CD4-positive, alpha-beta memory T cell (primary cell): ENCODE results near the gene MESP2. TPM values are rescaled to one million over a fixed set of nuclear protein-coding genes. Genes with fewer than 3 reads are reported as not detected.

Experiments used
- CTCF ChIA-PET: fragments of 350-600 bp; sonication (Branson Sonifier 250); formaldehyde crosslinking; loops from one replicate; lab custom pipeline; 2021; ENCODE audit warnings: inconsistent platforms; ENCODE audit not compliant: partially characterized antibody; lab: Charles Lee
- POLR2A ChIA-PET: fragments of 350-600 bp; sonication (Branson Sonifier 250); formaldehyde crosslinking; loops from one replicate; lab custom pipeline; 2021; ENCODE audit not compliant: partially characterized antibody; lab: Charles Lee
- DNase-seq, 5 donors: peaks; one replicate each; pipeline versions ENCODE4 v3.0.0 to v3.0.0-alpha.2; 2020 to 2022; ENCODE audit warnings: mixed read lengths in 1 of 5
- H3K27ac ChIP-seq: one replicate; pipeline ENCODE4 v1.7.0; 2013; ENCODE audit warnings: low read depth, low read length
- H3K27me3 ChIP-seq: 2 replicates; pipeline ENCODE4 v1.7.0; 2013; ENCODE audit warnings: mild to moderate bottlenecking, low read length, moderate library complexity; ENCODE audit not compliant: insufficient read depth
- H3K36me3 ChIP-seq: 2 replicates; pipeline ENCODE4 v1.7.0; 2013; ENCODE audit warnings: mild to moderate bottlenecking, low read length, moderate library complexity; ENCODE audit not compliant: insufficient read depth
- H3K4me1 ChIP-seq: 2 replicates; pipeline ENCODE4 v1.7.0; 2013; ENCODE audit warnings: mild to moderate bottlenecking, low read length, moderate library complexity; ENCODE audit not compliant: insufficient read depth
- H3K4me3 ChIP-seq, 2 donors: one replicate each; pipeline ENCODE4 v1.7.0; 2013; ENCODE audit warnings: low read length in 2 of 2, mild to moderate bottlenecking in 1 of 2
- H3K9me3 ChIP-seq, 2 donors: one replicate each; pipeline ENCODE4 v1.7.0; 2013; ENCODE audit warnings: low read length in 2 of 2, control low read depth in 1 of 2; ENCODE audit not compliant: control insufficient read depth in 1 of 2
- H3K27ac Mint-ChIP-seq, 7 donors: one replicate each; pipeline ENCODE4 v1.8.0; 2020 to 2021; ENCODE audit warnings: mixed read lengths in 7 of 7, mild to moderate bottlenecking in 6 of 7, inconsistent platforms in 3 of 7, moderate library complexity in 3 of 7
- H3K27me3 Mint-ChIP-seq, 2 donors: one replicate each; pipeline ENCODE4 v1.8.0; 2020 to 2021; ENCODE audit warnings: mixed read lengths in 2 of 2
- H3K36me3 Mint-ChIP-seq, 2 donors: one replicate each; pipeline ENCODE4 v1.8.0; 2020 to 2021; ENCODE audit warnings: mixed read lengths in 2 of 2, inconsistent platforms in 1 of 2, mild to moderate bottlenecking in 1 of 2
- H3K4me1 Mint-ChIP-seq, 4 donors: one replicate each; pipeline ENCODE4 v1.8.0; 2020 to 2021; ENCODE audit warnings: mixed read lengths in 4 of 4, mild to moderate bottlenecking in 1 of 4
- H3K4me3 Mint-ChIP-seq, 8 donors: one replicate each; pipeline ENCODE4 v1.8.0; 2020 to 2021; ENCODE audit warnings: mixed read lengths in 8 of 8, mild to moderate bottlenecking in 7 of 8, moderate library complexity in 6 of 8, inconsistent platforms in 3 of 8
- H3K9me3 Mint-ChIP-seq, 8 donors: one replicate each; pipeline ENCODE4 v1.8.0; 2020 to 2021; ENCODE audit warnings: mixed read lengths in 8 of 8, mild to moderate bottlenecking in 5 of 8, inconsistent platforms in 3 of 8, moderate library complexity in 1 of 8
- intact Hi-C: fragments of 100-400 bp; cut with micrococcal nuclease; formaldehyde crosslinking; loops from one replicate; pipeline ENCODE4 v1.15.1; 2023
- polyA plus RNA-seq, 2 donors: library from polyadenylated mRNA; unstranded; fragments of 300-500 nt; fragmentation: Illumina TruSeq; gene quantifications; one replicate each; pipeline ENCODE4 v1.2.3, GENCODE V29; 2021
- total RNA-seq, 2 experiments: library from RNA; stranded (reverse); gene quantifications; one replicate each; pipeline ENCODE4 v1.2.3, GENCODE V29; 2021

Gene MESP2
- total and polyA plus RNA-seq, 4 experiments from 2014 or later, result not detected

DNA sequence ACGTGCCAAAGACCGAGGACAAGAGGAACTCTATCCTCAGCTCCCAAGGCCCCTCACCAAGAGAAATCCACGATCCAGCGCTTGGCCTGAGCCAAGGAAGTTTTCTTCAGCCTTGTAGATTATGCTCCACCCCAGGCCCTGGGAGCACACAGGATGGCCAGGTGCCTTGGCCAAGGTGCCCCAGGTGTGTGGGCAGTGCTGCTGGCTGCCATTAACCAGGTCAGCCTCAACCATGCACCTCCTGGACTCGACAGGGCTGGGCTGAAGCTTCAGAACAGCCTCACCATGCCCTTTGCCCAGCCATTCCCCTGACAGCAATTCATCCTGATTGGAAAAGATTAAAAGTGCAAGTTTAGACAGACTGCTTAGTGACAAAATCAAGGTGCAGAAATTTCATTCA, 14.2 kb upstream of the MESP2 start:
- POLR2A ChIA-PET, result no interaction called here
- Mint-ChIP-seq H3K9me3 (no peaks in the 10 kb centered on the region), H3K36me3 (no peaks in the 10 kb centered on the region), H3K4me1 (no peaks in the 10 kb centered on the region), H3K27me3 (peaks cover 0 to 13% of the 10 kb centered on the region in 2 donors), H3K27ac (no peak overlapping the region), H3K4me3 (no peak overlapping the region)
- CTCF ChIA-PET, result interaction anchor here (1.1 to 3.5 kb wide), 8 partner anchors 9 to 309 kb away, joined by 3 to 33 read pairs (median 4); no protein-coding TSS in a partner anchor
- intact Hi-C loops, result loop anchor here (2.0 to 5.0 kb wide), 2 partner anchors 309 to 325 kb away; no protein-coding TSS in a partner anchor
- no peak overlapping the region for H3K27ac ChIP-seq
- H3K4me3 ChIP-seq, result no peak overlapping the region
- H3K36me3 ChIP-seq, result no peaks in the 10 kb centered on the region
- no peaks in the 10 kb centered on the region for H3K9me3 ChIP-seq
- H3K4me1 ChIP-seq, result no peaks in the 10 kb centered on the region
- H3K27me3 ChIP-seq, result no peaks in the 10 kb centered on the region
- DNase-seq, result no peak

DNA sequence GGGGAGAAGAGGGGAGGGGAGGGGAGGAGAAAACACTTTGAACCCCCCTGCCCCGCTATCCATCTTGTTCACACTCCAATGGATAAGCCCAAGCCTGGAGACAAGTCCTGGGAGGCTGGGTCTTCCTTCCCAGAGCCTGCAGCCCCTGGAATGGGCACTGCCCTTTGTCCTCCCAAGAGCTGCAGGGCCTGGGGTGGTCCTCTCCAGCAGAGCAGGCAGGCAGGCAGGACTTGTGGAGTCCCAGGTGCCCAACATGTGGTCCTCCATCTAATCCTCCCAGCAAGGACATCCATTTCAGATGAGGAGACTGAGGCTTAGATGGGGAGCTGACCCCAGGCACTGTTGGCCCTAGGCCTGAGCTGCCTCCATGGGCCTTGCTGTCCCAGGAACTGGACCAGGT, 10.4 kb upstream of the MESP2 start:
- Histone ChIP-seq H3K36me3 (no peaks in the 10 kb centered on the region), H3K27me3 (no peaks in the 10 kb centered on the region), H3K9me3 (no peaks in the 10 kb centered on the region), H3K27ac (no peak overlapping the region), H3K4me1 (no peaks in the 10 kb centered on the region), H3K4me3 (no peak overlapping the region)
- Mint-ChIP-seq H3K4me3 (no peak overlapping the region), H3K4me1 (no peaks in the 10 kb centered on the region), H3K36me3 (no peaks in the 10 kb centered on the region), H3K9me3 (no peaks in the 10 kb centered on the region), H3K27me3 (peaks cover 0 to 2% of the 10 kb centered on the region in 2 donors), H3K27ac (peak overlapping the region in 1 of 7 donors; percentile 49)
- ChIA-PET POLR2A (no interaction called here), CTCF (interaction anchor here (3.2 kb wide), 1 partner anchor 25 kb away, joined by 9 read pairs; no protein-coding TSS in a partner anchor)
- intact Hi-C loops, result no loop called here
- DNase-seq, result no peak

DNA sequence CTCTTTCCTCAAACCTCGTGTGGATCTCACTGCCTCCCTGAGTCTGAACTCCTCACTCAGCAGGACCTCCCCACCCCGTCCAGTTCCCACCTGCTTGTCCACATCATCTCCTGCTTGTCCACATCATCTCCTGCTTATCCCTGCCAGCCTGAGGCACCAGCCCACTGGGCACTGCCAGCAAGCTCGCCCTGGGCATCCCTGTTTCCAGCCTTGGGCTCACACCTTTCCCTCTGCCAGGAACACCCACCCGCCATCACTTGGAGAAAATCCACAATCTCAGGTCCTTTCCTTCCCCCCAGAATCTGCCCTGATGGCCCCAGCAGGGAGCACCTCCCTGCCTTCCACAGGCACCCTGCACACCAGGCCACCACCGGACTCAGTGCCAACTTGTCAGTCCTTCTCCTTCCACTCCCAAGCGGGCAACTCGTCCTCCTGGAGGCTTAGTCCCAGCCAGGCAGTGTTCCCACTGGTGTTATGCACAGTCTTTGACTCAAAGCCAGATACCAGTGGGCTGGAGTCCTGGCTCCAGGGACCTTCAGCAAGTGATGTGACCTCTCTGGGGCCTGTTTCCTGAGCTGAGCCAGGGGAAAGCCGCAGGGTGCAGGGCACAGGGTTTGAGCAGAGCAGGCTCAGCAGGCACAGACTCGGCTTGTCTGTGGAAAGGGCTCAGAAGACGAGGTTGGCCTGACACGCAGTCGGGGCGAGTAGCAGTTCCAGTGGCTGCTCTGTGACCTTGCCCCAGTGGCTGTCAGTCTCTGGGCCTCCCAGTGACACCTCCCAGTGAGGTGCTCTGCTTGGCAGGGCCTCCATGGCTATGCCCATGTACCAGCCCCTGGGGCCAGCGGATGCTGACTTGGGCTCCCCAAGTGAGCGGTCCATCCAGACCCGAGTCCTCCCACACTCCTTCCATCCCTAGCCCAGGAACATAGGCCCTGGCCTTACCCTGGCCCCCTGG, 9.5 kb upstream of the MESP2 start:
- Histone ChIP-seq H3K36me3 (no peaks in the 10 kb centered on the region), H3K27ac (no peak overlapping the region), H3K9me3 (no peaks in the 10 kb centered on the region), H3K4me3 (no peak overlapping the region), H3K27me3 (no peaks in the 10 kb centered on the region), H3K4me1 (no peaks in the 10 kb centered on the region)
- no peaks in the 10 kb centered on the region for H3K27me3 Mint-ChIP-seq
- H3K4me1 Mint-ChIP-seq, result no peaks in the 10 kb centered on the region
- ChIA-PET CTCF (interaction anchor here (1.2 kb wide), 1 partner anchor 27 kb away, joined by 3 read pairs; no protein-coding TSS in a partner anchor), POLR2A (no interaction called here)
- no peaks in the 10 kb centered on the region for H3K9me3 Mint-ChIP-seq
- DNase-seq, result no peak
- H3K4me3 Mint-ChIP-seq, result no peak overlapping the region
- intact Hi-C loops, result no loop called here
- H3K27ac Mint-ChIP-seq, result peak overlapping the region in 3 of 7 donors; percentile 62 to 80 (median 70)
- H3K36me3 Mint-ChIP-seq, result no peaks in the 10 kb centered on the region

DNA sequence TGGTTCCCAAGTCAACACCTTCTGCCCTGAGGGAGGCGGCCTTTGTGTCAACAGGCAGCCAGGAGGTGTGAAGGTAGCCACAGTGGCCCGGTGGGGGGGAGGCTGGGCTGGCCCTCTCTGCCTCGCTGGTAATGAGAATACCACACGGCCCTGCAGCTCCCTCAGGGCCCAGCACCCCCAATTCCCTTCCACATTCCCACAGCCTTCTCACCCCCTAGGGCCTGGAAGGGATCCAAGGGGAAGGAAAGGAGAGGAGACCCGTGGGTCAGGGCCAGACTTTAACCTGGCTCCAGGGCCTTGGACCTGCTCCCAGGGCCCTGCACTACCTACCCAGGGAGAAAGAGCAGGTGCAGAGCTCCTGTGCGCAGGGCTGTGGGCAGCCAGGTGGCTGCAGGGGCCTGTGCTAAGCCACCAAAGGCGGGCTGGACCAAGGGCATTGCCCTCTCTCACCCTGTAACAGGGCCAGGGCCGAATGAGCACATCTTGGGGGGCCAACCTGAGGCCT, 8.7 kb upstream of the MESP2 start:
- H3K9me3 Mint-ChIP-seq, result no peaks in the 10 kb centered on the region
- Histone ChIP-seq H3K4me1 (no peaks in the 10 kb centered on the region), H3K9me3 (no peaks in the 10 kb centered on the region), H3K27me3 (no peaks in the 10 kb centered on the region), H3K27ac (no peak overlapping the region), H3K36me3 (no peaks in the 10 kb centered on the region), H3K4me3 (no peak overlapping the region)
- no peaks in the 10 kb centered on the region for H3K27me3 Mint-ChIP-seq
- no peak overlapping the region for H3K4me3 Mint-ChIP-seq
- no peaks in the 10 kb centered on the region for H3K4me1 Mint-ChIP-seq
- H3K36me3 Mint-ChIP-seq, result no peaks in the 10 kb centered on the region
- intact Hi-C loops, result no loop called here
- POLR2A ChIA-PET, result no interaction called here
- H3K27ac Mint-ChIP-seq, result no peak overlapping the region
- DNase-seq, result no peak
- CTCF ChIA-PET, result interaction anchor here (0.7 to 1.2 kb wide), 2 partner anchors 27 to 29 kb away, joined by 3 read pairs; no protein-coding TSS in a partner anchor

DNA sequence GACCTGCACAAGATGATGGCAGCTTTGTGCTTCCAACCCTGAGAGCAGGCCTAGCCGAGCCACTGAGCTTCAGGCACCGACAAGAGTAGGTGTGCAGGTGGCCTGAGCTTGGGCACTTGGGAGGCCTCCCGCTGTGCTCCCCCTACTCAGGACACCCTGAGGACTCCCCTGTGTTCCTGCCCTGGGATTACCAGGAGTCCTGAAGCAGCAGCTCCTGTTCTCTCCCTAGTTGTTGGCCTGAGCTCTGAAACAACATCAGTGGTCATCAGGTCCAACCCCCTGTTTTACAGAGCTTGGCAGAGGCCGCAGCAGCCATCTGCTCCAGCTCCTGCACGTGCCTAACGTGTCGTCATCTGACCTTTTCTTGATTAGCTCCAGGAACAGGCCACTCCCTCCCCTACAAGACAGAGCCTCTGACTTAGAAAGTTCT, 8.0 kb upstream of the MESP2 start:
- POLR2A ChIA-PET, result no interaction called here
- CTCF ChIA-PET, result interaction anchor here (0.6 to 1.2 kb wide), 3 partner anchors 17 to 30 kb away, joined by 3 read pairs; partner anchors contain the start of gene MESP1
- no peak overlapping the region for H3K4me3 Mint-ChIP-seq
- Histone ChIP-seq H3K27me3 (no peaks in the 10 kb centered on the region), H3K4me3 (no peak overlapping the region), H3K36me3 (no peaks in the 10 kb centered on the region), H3K9me3 (no peaks in the 10 kb centered on the region), H3K4me1 (no peaks in the 10 kb centered on the region), H3K27ac (no peak overlapping the region)
- no peak overlapping the region for H3K27ac Mint-ChIP-seq
- H3K36me3 Mint-ChIP-seq, result no peaks in the 10 kb centered on the region
- DNase-seq, result no peak
- no peaks in the 10 kb centered on the region for H3K27me3 Mint-ChIP-seq
- H3K9me3 Mint-ChIP-seq, result no peaks in the 10 kb centered on the region
- intact Hi-C loops, result no loop called here
- no peaks in the 10 kb centered on the region for H3K4me1 Mint-ChIP-seq

DNA sequence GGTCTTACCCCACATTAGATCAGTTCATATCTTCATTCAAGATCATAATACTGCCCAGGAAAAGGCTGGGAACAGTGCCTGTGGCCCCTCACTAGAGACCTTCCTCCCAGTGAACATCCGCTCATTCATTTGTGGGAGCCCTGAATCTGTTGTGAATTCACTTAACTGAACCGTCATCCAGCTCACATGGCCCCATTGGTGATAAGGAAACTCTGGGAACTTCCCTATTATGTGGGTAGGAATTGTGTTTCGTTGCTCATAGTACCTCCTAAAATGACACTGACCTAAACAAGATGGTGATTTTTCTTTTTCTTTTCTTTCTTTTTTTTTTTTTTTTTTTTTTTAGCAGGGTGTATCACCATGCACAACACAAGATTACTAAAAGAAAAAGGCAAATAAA, 6.8 kb upstream of the MESP2 start:
- ChIA-PET POLR2A (no interaction called here), CTCF (no interaction called here)
- H3K36me3 ChIP-seq, result no peaks in the 10 kb centered on the region
- DNase-seq, result no peak
- intact Hi-C loops, result no loop called here
- Mint-ChIP-seq H3K4me3 (no peak overlapping the region), H3K27ac (no peak overlapping the region), H3K27me3 (peaks cover 2% of the 10 kb centered on the region in 2 donors), H3K4me1 (no peaks in the 10 kb centered on the region), H3K9me3 (no peaks in the 10 kb centered on the region), H3K36me3 (no peaks in the 10 kb centered on the region)
- H3K27me3 ChIP-seq, result no peaks in the 10 kb centered on the region
- no peaks in the 10 kb centered on the region for H3K9me3 ChIP-seq
- H3K4me3 ChIP-seq, result no peak overlapping the region
- no peak overlapping the region for H3K27ac ChIP-seq
- H3K4me1 ChIP-seq, result no peaks in the 10 kb centered on the region

DNA sequence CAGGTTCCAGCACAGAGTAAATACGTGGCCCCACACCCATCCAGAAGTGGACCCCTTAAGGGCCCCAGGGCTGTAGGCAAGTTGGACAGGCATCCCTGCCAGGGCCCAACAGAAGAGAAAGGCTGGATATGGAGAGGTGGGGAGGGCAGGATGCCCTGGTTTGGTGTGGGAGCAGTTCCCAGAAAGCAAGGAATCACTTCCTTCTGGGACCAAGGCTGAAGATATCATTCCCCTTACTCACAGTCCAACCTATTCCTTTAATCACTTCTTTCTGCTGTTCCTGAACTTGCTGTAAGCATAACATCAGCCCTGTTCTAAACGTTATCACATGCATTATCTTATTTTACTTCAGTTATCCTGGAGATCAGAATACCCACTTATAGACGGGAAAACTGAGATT, 6.1 kb upstream of the MESP2 start:
- Histone ChIP-seq H3K9me3 (no peaks in the 10 kb centered on the region), H3K4me1 (no peaks in the 10 kb centered on the region), H3K27me3 (no peaks in the 10 kb centered on the region), H3K36me3 (no peaks in the 10 kb centered on the region), H3K27ac (no peak overlapping the region), H3K4me3 (no peak overlapping the region)
- ChIA-PET CTCF (interaction anchor here (1.0 to 1.2 kb wide), 2 partner anchors 9 to 30 kb away, joined by 3 to 4 read pairs; no protein-coding TSS in a partner anchor), POLR2A (no interaction called here)
- no peak for DNase-seq
- no peaks in the 10 kb centered on the region for H3K9me3 Mint-ChIP-seq
- no peak overlapping the region for H3K27ac Mint-ChIP-seq
- H3K36me3 Mint-ChIP-seq, result no peaks in the 10 kb centered on the region
- peaks cover 2% of the 10 kb centered on the region in 2 donors for H3K27me3 Mint-ChIP-seq
- intact Hi-C loops, result no loop called here
- no peak overlapping the region for H3K4me3 Mint-ChIP-seq
- no peaks in the 10 kb centered on the region for H3K4me1 Mint-ChIP-seq
